Liver (tissue), 9 donors: ENCODE measurements around the gene OPA3. TPM values are rescaled to one million over a fixed set of nuclear protein-coding genes. Genes with fewer than 3 reads are reported as not detected.

Experiments
- DNase-seq: peaks from one replicate; pipeline ENCODE4 v3.0.0-alpha.2; 2017; ENCODE audit warnings: low spot score
- H3K27ac ChIP-seq, 2 donors: one replicate each; pipeline ENCODE4 v1.7.0; 2013; ENCODE audit warnings: inconsistent platforms in 2 of 2, low read length in 2 of 2, control low read depth in 1 of 2, low read depth in 1 of 2, mild to moderate bottlenecking in 1 of 2
- H3K27me3 ChIP-seq, 4 donors: one replicate each; pipeline versions ENCODE4 v1.6.1 to v1.7.0; 2013; ENCODE audit warnings: low read length in 3 of 4, inconsistent platforms in 1 of 4, mild to moderate bottlenecking in 1 of 4, moderate library complexity in 1 of 4; ENCODE audit not compliant: control insufficient read depth in 4 of 4, insufficient read depth in 4 of 4
- H3K36me3 ChIP-seq, 4 donors: one replicate each; pipeline versions ENCODE4 v1.6.1 to v1.7.0; 2013; ENCODE audit warnings: low read length in 3 of 4, mild to moderate bottlenecking in 3 of 4, low read depth in 1 of 4, moderate library complexity in 1 of 4; ENCODE audit not compliant: control insufficient read depth in 4 of 4, insufficient read depth in 3 of 4
- H3K4me1 ChIP-seq, 4 donors: one replicate each; pipeline versions ENCODE4 v1.6.1 to v1.7.0; 2013; ENCODE audit warnings: low read length in 3 of 4, mild to moderate bottlenecking in 3 of 4, moderate library complexity in 1 of 4; ENCODE audit not compliant: control insufficient read depth in 4 of 4, insufficient read depth in 4 of 4
- H3K4me3 ChIP-seq, 3 donors: one replicate each; pipeline versions ENCODE4 v1.6.1 to v1.7.0; 2013; ENCODE audit warnings: low read length in 3 of 3, control low read depth in 1 of 3, low read depth in 1 of 3, mild to moderate bottlenecking in 1 of 3
- H3K9ac ChIP-seq, 2 donors: one replicate each; pipeline ENCODE4 v1.7.0; 2013; ENCODE audit warnings: low read length in 2 of 2, mild to moderate bottlenecking in 2 of 2, moderate library complexity in 2 of 2, control low read depth in 1 of 2, low read depth in 1 of 2
- H3K9me3 ChIP-seq, 4 donors: one replicate each; pipeline versions ENCODE4 v1.6.1 to v1.7.0; 2013; ENCODE audit warnings: low read length in 3 of 4; ENCODE audit not compliant: control insufficient read depth in 4 of 4
- EGR1 ChIP-seq, 2 donors: IDR thresholded peaks; 2 replicates each; pipeline ENCODE4 v1.6.1; 2016 to 2018; ENCODE audit warnings: antibody characterized with exemption in 2 of 2, low read depth in 2 of 2
- FOXA1 ChIP-seq: IDR thresholded peaks from 2 replicates; pipeline ENCODE4 v1.6.1; 2016; ENCODE audit warnings: antibody characterized with exemption
- FOXA2 ChIP-seq: IDR thresholded peaks from 2 replicates; pipeline ENCODE4 v1.6.1; 2016; ENCODE audit warnings: antibody characterized with exemption
- HNF4A ChIP-seq, 2 donors: conservative IDR thresholded peaks; 2 replicates each; pipeline ENCODE4 v1.6.1; 2016; ENCODE audit warnings: antibody characterized with exemption in 2 of 2, mild to moderate bottlenecking in 2 of 2
- HNF4G ChIP-seq: IDR thresholded peaks from 2 replicates; pipeline ENCODE4 v1.6.1; 2016; ENCODE audit warnings: antibody characterized with exemption
- JUND ChIP-seq, 2 donors: IDR thresholded peaks; 2 replicates each; pipeline ENCODE4 v1.6.1; 2016; ENCODE audit warnings: antibody characterized with exemption in 2 of 2
- NR2F2 ChIP-seq: IDR thresholded peaks from 2 replicates; pipeline ENCODE4 v1.6.1; 2016; ENCODE audit warnings: antibody characterized with exemption
- RAD21 ChIP-seq, 2 donors: IDR thresholded peaks; 2 replicates each; pipeline ENCODE4 v1.6.1; 2016; ENCODE audit warnings: antibody characterized with exemption in 2 of 2, mild to moderate bottlenecking in 2 of 2
- RXRA ChIP-seq, 2 donors: IDR thresholded peaks; 2 replicates each; pipeline ENCODE4 v1.6.1; 2017 to 2018; ENCODE audit warnings: antibody characterized with exemption in 2 of 2, mild to moderate bottlenecking in 1 of 2
- SP1 ChIP-seq: IDR thresholded peaks from 2 replicates; pipeline ENCODE4 v1.6.1; 2018; ENCODE audit warnings: antibody characterized with exemption, mild to moderate bottlenecking
- TAF1 ChIP-seq: conservative IDR thresholded peaks from 2 replicates; pipeline ENCODE4 v1.6.1; 2016; ENCODE audit warnings: antibody characterized with exemption, mild to moderate bottlenecking
- YY1 ChIP-seq: IDR thresholded peaks from 2 replicates; pipeline ENCODE4 v1.6.1; 2016; ENCODE audit warnings: antibody characterized with exemption, mild to moderate bottlenecking
- whole genome bisulfite sequencing: extraction: QIAGEN DNeasy Blood & Tissue Kit; methylation state at CpG from one replicate; pipeline ENCODE4 v1.1.7; 2013; 5-methylcytosine and 5-hydroxymethylcytosine counted together
- polyA plus RNA-seq, 2 donors: library from polyadenylated mRNA; stranded (reverse) in 1 of 2; unstranded in 1 of 2; fragments of 200-250 nt in 1 of 2; fragments of >200 nt in 1 of 2; fragmentation: Nextera tagmentation in 1 of 2; extraction: Ambion mirVana in 1 of 2; gene quantifications; one replicate each; pipeline versions ENCODE4 v1.2.1 to v1.2.3, GENCODE V29; 2013 to 2015
- total RNA-seq, 2 donors: library from RNA; depleted of rRNA; stranded (reverse); fragments of >200 nt; gene quantifications; one replicate each; pipeline ENCODE4 v1.2.3, GENCODE V29; 2014
- TF ChIP-seq, protein P1 (sequence below): IDR thresholded peaks from 2 replicates; pipeline ENCODE4 v1.6.1; 2016; ENCODE audit warnings: antibody characterized with exemption, mild to moderate bottlenecking
- TF ChIP-seq, protein P2 (sequence below): fragments of 150-350 bp; IDR thresholded peaks from 2 replicates; pipeline ENCODE4 v1.5.1; 2017; ENCODE audit warnings: improper control_type of control experiment, low read depth, low read length; ENCODE audit not compliant: missing input control
- TF ChIP-seq, protein P3 (sequence below): IDR thresholded peaks from 2 replicates; pipeline ENCODE4 v1.6.1; 2016; ENCODE audit warnings: antibody characterized with exemption
- TF ChIP-seq, protein P4 (sequence below): IDR thresholded peaks from 2 replicates; pipeline ENCODE4 v1.6.1; 2016; ENCODE audit warnings: antibody characterized with exemption
- TF ChIP-seq, protein P5 (sequence below): IDR thresholded peaks from 2 replicates; pipeline ENCODE4 v1.6.1; 2016; ENCODE audit warnings: antibody characterized with exemption
- donor health status: healthy.
- donor health status: healthy.
- donor health status: healthy.
- donor health status: healthy.
- donor health status: healthy.

Gene OPA3
- total and polyA plus RNA-seq, 4 donors: 3.8 to 9.4 (median 6.2) TPM

DNA sequence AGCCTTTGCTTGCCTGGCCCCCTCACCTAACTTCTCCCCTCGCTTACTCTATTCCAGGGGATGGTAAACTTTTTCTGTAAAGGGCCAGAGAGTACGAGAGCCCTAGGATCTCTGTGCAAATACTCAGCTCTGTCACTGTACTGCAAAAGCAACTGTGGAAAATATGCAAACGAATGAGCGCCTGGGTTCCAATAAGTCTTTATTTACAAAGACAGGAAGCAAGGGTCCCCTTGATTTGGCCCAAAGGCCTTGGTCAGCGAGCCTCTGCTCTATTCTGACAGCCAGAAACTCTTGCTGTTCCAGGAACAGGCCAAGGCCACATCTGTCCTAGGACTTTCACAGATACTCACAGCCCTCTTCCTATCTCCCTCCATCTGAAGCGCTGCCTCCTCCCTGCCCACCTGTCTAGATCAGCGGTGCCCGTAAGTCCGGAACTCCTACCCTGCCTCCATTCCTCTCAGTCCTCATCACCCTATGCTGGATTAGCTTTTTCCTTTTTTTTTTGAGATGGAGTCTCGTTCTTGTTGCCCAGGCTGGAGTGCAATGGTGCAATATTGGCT lies 37.3 kb downstream of the OPA3 start:
- no peaks in the 10 kb centered on the region for H3K4me1 ChIP-seq
- TF ChIP-seq EGR1 (IDR thresholded peaks at IDR 0.05; ENCODE audit: low read depth in 2 of 2) (no peak), FOXA2 (no peak), RXRA (IDR thresholded peaks at IDR 0.05) (no peak), RAD21 (IDR thresholded peaks at IDR 0.05) (no peak), YY1 (no peak), JUND (IDR thresholded peaks at IDR 0.05) (no peak), TAF1 (no peak), FOXA1 (no peak), SP1 (no peak)
- TF ChIP-seq, protein P1, sequence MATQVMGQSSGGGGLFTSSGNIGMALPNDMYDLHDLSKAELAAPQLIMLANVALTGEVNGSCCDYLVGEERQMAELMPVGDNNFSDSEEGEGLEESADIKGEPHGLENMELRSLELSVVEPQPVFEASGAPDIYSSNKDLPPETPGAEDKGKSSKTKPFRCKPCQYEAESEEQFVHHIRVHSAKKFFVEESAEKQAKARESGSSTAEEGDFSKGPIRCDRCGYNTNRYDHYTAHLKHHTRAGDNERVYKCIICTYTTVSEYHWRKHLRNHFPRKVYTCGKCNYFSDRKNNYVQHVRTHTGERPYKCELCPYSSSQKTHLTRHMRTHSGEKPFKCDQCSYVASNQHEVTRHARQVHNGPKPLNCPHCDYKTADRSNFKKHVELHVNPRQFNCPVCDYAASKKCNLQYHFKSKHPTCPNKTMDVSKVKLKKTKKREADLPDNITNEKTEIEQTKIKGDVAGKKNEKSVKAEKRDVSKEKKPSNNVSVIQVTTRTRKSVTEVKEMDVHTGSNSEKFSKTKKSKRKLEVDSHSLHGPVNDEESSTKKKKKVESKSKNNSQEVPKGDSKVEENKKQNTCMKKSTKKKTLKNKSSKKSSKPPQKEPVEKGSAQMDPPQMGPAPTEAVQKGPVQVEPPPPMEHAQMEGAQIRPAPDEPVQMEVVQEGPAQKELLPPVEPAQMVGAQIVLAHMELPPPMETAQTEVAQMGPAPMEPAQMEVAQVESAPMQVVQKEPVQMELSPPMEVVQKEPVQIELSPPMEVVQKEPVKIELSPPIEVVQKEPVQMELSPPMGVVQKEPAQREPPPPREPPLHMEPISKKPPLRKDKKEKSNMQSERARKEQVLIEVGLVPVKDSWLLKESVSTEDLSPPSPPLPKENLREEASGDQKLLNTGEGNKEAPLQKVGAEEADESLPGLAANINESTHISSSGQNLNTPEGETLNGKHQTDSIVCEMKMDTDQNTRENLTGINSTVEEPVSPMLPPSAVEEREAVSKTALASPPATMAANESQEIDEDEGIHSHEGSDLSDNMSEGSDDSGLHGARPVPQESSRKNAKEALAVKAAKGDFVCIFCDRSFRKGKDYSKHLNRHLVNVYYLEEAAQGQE: no peak
- TF ChIP-seq, protein P2, sequence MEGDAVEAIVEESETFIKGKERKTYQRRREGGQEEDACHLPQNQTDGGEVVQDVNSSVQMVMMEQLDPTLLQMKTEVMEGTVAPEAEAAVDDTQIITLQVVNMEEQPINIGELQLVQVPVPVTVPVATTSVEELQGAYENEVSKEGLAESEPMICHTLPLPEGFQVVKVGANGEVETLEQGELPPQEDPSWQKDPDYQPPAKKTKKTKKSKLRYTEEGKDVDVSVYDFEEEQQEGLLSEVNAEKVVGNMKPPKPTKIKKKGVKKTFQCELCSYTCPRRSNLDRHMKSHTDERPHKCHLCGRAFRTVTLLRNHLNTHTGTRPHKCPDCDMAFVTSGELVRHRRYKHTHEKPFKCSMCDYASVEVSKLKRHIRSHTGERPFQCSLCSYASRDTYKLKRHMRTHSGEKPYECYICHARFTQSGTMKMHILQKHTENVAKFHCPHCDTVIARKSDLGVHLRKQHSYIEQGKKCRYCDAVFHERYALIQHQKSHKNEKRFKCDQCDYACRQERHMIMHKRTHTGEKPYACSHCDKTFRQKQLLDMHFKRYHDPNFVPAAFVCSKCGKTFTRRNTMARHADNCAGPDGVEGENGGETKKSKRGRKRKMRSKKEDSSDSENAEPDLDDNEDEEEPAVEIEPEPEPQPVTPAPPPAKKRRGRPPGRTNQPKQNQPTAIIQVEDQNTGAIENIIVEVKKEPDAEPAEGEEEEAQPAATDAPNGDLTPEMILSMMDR: no peak
- TF ChIP-seq, protein P3, sequence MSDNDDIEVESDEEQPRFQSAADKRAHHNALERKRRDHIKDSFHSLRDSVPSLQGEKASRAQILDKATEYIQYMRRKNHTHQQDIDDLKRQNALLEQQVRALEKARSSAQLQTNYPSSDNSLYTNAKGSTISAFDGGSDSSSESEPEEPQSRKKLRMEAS: no peak
- TF ChIP-seq, protein P4, sequence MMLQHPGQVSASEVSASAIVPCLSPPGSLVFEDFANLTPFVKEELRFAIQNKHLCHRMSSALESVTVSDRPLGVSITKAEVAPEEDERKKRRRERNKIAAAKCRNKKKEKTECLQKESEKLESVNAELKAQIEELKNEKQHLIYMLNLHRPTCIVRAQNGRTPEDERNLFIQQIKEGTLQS: no peak
- TF ChIP-seq, protein P5, sequence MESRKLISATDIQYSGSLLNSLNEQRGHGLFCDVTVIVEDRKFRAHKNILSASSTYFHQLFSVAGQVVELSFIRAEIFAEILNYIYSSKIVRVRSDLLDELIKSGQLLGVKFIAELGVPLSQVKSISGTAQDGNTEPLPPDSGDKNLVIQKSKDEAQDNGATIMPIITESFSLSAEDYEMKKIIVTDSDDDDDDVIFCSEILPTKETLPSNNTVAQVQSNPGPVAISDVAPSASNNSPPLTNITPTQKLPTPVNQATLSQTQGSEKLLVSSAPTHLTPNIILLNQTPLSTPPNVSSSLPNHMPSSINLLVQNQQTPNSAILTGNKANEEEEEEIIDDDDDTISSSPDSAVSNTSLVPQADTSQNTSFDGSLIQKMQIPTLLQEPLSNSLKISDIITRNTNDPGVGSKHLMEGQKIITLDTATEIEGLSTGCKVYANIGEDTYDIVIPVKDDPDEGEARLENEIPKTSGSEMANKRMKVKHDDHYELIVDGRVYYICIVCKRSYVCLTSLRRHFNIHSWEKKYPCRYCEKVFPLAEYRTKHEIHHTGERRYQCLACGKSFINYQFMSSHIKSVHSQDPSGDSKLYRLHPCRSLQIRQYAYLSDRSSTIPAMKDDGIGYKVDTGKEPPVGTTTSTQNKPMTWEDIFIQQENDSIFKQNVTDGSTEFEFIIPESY: no peak
- H3K9ac ChIP-seq: no peak overlapping the region
- WGBS: 92% methylated on average over 10 of the region's 10 CpGs
- no peaks in the 10 kb centered on the region for H3K9me3 ChIP-seq
- no peak for DNase-seq
- no peak overlapping the region for H3K4me3 ChIP-seq
- no peak overlapping the region for H3K27ac ChIP-seq
- peaks cover 0 to 3% (median 0%) of the 10 kb centered on the region in 4 donors for H3K36me3 ChIP-seq
- H3K27me3 ChIP-seq: no peaks in the 10 kb centered on the region

DNA sequence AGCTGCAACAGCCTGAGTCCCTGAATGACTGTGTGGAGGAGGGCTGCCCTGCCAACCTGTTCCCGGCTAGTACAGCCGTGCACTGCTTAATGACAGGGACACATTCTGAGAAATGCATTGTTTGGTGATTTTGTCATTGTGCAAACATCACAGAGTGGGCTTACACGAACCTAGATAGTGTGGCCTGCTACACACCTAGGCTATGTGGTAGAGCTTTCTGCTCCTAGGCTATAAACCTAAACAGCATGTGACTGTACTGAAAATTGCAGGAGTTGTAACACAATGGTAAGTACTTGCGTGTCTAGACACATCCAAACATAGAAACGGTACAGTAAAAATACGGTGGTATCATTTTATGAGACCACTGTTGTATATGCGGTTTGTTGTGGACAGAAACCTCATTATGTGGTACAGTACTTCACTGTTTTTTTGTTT lies 42.4 kb downstream of the OPA3 start:
- WGBS: 75% methylated on average over 7 of the region's 7 CpGs
- Histone ChIP-seq H3K27ac (no peak overlapping the region), H3K4me1 (no peaks in the 10 kb centered on the region), H3K27me3 (no peaks in the 10 kb centered on the region), H3K4me3 (no peak overlapping the region), H3K36me3 (no peaks in the 10 kb centered on the region), H3K9me3 (no peaks in the 10 kb centered on the region), H3K9ac (no peak overlapping the region)
- no peak for DNase-seq
- TF ChIP-seq TAF1 (no peak), FOXA1 (no peak), NR2F2 (no peak), HNF4G (no peak), RXRA (IDR thresholded peaks at IDR 0.05) (no peak), RAD21 (IDR thresholded peaks at IDR 0.05) (no peak), FOXA2 (no peak), EGR1 (IDR thresholded peaks at IDR 0.05; ENCODE audit: low read depth in 2 of 2) (no peak), JUND (IDR thresholded peaks at IDR 0.05) (no peak), HNF4A (conservative IDR thresholded peaks at IDR 0.05) (no peak)
- TF ChIP-seq, protein P2: no peak
- TF ChIP-seq, protein P3: no peak
- TF ChIP-seq, protein P5: no peak
- TF ChIP-seq, protein P4: no peak
